Esophagus muscularis mucosa (tissue), 3 donors: Measurements from ENCODE around the gene PRRG1.

ENCODE experiments used
- CTCF ChIP-seq, 3 experiments: fragments of 200-600 bp in 2 of 3; fragments of 450-650 bp in 1 of 3; sonication (generic) in 2 of 3; IDR thresholded peaks; one replicate each; pipeline ENCODE4 v1.5.1; 2017 to 2019; ENCODE audit warnings: antibody characterized with exemption in 3 of 3, mild to moderate bottlenecking in 2 of 3, moderate library complexity in 1 of 3
- POLR2AphosphoS5 ChIP-seq, 2 donors: sonication (generic); formaldehyde crosslinking; IDR thresholded peaks; one replicate each; pipeline ENCODE4 v1.6.1; 2017; ENCODE audit warnings: antibody characterized with exemption in 2 of 2

- TF ChIP-seq CTCF (IDR thresholded peaks at IDR 0.05) (no peak), POLR2AphosphoS5 (IDR thresholded peaks at IDR 0.05) (no peak)
Measured at GRCh38 chrX:37380924-37381323, 31.8 kb downstream of the PRRG1 start.
